ENCODE results near the gene TSPAN17.

TSPAN17 gene

GRCh38 chr5:176660530-176660859 lies 13.2 kb downstream of the TSPAN17 start:
- no peak for DNase-seq (ENCODE audit: low spot score)

DNA sequence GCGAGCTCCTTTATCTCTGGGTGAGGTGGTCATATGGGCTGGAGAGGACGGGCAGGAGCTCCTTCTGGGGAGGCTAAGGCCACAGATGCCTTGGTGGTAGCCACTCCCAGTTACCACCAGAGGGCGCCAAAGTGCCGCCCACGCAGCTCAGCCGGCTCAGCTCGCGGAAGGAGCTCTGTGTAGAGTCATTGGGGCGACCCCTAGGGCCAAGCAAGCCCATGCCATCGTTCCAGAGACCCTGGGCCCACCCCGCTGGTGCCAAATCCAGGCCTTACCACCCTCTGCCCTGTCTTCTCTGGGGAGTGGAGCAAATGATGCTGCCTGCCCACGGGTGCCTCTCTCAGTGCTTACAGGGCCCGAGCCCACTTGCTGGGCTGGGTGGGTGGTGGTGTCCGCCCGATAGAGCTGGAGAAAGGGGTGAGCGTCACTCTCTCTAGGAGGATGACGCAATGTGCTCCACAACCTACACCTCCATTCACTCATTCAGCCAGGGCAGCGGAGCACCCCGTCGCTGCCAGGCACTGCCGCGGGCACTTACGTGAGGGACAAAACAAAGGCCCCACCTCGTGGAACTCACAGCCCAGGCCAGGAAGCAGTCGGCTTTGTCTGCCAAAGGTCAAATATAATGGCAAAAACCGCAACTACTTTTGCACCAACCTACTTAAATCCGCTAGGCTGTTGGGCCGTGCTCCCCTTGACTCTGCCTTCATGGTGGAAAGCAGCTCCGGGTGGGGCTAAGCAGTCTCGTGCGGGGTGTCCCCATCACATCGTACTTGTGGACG lies 13.8 kb downstream of the TSPAN17 start:
- DNase-seq (ENCODE audit: low spot score), result peak; percentile 79

GRCh38 chr5:176661676-176662075 lies 14.4 kb downstream of the TSPAN17 start:
- no peak for DNase-seq (ENCODE audit: low spot score)

DNA sequence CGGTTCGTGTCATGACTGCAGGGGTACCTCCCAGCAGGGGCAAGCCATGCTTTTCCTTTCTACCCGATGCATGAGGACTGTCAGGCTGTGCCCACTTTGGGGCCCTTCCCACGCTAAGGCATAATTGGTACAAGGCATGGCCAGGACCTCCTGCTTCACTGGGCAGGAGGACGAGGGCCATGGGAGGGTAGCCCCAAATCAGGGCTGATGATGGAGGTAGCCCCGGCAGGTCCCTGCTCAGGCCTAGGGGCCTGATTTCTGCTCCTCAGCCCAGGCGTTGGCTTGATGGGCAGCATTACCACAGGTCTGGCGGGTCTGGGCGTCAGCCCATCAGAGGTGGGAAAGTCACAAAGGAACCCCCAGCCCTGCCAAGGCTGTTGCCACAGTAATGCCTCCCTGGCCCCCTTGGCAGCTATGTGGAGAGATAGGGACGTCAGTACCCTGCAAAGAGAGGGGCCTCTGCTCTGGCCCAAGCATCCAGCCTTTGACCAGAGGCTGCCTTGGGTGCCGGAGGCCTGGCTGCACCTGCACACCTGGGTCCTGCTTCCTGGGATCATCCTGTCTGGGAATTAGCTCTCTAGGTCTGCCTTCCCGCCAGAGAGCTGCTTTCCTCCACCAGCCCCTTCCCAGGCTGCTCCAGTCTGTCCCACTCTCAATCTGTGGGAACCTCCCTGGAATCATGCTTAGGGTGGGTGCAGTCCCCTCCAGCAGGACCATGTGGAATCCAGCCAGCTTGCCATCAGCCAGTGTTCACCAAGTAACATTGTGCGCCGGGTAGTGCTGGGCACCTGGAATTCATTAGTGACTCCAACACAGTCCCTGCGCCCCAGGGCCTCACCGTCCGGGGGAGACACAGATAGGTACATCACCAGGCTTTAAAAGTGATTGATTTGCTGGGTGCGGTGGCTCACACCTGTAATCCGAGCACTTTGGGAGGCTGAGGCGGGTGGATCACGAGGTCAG lies 15.4 kb downstream of the TSPAN17 start:
- DNase-seq (ENCODE audit: low spot score), result no peak

- DNase-seq (ENCODE audit: low spot score), result no peak
Measured at GRCh38 chr5:176663566-176663965, 16.3 kb downstream of the TSPAN17 start.

- DNase-seq (ENCODE audit: low spot score), result no peak
Measured at GRCh38 chr5:176664479-176664878, 17.2 kb downstream of the TSPAN17 start.

DNA sequence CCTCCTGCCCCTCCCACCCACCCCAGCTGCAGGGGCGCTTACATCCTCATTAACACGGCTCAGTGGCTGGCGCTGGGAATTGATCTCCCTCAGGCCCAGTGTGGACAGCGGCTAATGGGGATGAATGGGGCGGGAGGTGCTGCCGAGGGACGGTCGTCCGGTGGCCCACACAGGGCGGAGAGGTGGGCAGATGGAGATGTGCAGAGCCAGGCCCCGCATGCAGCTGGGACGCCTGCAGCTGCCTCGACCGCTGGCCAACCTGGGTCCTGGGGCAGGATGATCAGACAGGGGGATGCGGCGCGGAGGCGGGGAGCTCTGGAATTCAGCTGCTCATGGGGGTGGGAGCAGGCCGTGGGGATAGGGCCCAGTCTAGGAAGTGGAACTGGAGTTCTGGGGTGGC lies 17.6 kb downstream of the TSPAN17 start:
- DNase-seq (ENCODE audit: low spot score), result no peak

- DNase-seq (ENCODE audit: low spot score), result no peak
Measured at GRCh38 chr5:176665517-176665916, 18.2 kb downstream of the TSPAN17 start.

DNA sequence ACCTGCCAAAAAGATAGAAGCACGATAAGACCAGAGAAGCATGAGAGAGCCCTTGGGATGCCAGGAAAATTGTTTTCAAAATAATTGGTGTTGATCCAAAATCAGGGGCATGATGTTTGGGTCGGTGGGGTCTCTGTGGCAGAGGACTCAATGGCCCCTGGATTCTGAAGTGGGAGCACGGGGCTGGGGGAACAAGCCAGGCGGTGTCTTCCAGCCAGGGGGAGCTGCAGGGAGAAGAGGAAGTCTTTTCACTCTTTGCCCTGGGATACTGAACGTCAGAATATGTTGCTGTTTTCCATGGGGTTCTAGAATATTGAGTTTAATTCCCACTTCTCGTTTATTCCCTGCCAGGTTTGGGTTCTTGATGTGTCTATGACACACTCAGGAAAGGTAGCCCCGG lies 20.4 kb downstream of the TSPAN17 start:
- DNase-seq (ENCODE audit: low spot score), result no peak

- no peak for DNase-seq (ENCODE audit: low spot score)
Measured at GRCh38 chr5:176670449-176670848, 23.2 kb downstream of the TSPAN17 start.

- no peak for DNase-seq (ENCODE audit: low spot score)
Measured at GRCh38 chr5:176671399-176671798, 24.1 kb downstream of the TSPAN17 start.

- DNase-seq (ENCODE audit: low spot score), result no peak
Measured at GRCh38 chr5:176671890-176672747, 24.8 kb downstream of the TSPAN17 start.

DNA sequence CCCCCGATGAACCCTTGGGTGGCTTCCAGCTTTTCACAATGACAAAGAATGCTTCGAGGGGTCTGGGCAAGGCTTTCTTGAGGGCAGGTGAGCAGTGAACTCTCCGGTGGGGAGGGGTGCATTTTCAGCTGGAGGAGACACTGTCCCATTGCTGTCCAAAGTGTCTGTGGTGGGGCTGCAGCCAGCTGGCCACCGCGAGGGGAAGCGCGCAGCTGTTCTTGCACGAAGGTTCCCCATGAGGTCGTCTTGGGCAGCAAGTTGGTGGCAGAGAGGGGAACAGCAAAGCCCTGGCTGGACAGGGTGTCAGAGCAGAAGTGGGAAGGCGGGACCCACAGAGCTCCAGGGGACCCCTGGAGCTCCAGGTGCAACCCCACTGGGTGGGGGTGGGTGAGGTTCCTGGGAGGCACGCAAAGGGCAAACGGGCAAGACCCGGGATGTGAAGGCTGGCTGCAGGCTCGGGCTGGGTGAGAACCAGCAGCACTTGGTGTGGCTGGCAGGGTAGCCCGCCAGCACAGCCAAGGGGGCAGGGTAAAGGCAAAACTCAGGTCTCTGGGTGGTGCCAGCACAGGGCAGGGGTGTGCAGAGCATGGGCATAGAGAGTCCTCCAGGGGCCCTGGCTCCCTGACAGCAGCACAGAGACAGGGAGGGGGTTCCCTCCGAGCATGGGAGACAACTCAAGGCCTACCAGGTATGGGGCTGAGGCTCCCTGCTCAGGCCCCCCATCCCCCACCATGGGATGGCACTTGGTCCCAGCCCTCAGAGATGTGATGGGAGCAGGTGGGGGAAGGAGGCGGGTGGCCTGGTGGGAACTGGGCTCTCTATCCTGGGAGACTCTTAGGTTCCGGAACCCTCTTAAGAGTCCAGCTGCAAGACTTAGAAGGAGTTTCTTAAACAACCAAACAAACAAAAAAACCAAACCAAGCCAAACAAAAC lies 26.6 kb downstream of the TSPAN17 start:
- DNase-seq (ENCODE audit: low spot score), result no peak

GRCh38 chr5:176674799-176675198 lies 27.5 kb downstream of the TSPAN17 start:
- no peak for DNase-seq (ENCODE audit: low spot score)

GRCh38 chr5:176675676-176676360 lies 28.5 kb downstream of the TSPAN17 start:
- DNase-seq (ENCODE audit: low spot score), result no peak

GRCh38 chr5:176676361-176676824 lies 29.1 kb downstream of the TSPAN17 start:
- no peak for DNase-seq (ENCODE audit: low spot score)

DNA sequence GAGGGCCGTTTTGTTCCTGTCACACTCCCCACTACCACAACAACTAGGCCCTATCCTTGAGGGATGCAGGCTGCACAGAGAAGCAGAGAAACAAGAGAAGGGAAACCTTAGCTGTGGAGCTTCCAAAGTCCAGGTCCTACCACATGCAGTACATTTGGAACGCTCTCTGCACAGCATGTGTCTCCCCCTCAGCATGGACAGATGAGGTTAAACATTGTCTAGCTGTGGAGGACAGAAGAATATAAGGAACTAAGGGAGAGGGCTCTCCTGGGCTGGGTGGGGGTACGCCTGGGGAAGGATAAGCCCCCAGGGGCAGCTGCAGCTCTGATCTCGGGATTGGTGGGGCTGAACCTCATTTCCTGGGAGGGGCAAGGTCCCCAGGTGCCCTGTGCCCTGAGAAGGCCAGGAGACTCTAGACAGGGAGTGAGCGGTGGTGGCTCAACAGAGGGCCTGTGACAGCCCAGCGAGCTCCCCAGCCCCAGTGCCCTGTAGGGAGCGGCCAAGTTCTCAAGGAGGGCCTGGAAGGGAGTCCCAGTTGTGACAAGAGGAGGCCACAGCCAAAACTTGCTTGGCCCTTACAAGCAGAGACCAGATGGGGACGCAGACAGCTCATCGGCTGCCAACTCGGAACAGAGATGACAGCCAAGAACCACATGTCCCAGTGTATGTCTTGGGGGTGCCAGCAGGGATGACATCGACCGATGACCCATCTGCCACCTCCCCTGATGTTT lies 30.1 kb downstream of the TSPAN17 start:
- DNase-seq (ENCODE audit: low spot score), result no peak

DNA sequence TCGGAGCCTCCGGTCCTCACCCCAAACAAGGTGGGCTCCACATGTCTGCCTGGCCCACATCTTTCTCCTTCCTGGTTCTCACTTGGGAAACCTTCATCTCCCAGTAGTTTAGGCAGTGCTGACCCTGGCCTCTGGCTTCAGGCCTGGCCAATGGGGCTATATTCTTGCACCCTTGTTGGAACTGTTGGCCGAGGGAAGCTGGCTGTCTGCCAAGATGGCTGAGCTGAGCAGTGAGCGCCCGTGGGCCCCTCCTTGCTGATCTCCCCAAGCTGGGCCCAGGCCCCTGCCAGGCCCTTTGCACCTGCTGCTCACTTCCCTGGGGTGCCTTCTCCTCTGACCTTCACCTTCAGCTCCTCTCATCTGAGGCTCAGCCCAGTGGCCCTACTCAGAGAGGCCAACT lies 31.3 kb downstream of the TSPAN17 start:
- DNase-seq (ENCODE audit: low spot score), result no peak

DNA sequence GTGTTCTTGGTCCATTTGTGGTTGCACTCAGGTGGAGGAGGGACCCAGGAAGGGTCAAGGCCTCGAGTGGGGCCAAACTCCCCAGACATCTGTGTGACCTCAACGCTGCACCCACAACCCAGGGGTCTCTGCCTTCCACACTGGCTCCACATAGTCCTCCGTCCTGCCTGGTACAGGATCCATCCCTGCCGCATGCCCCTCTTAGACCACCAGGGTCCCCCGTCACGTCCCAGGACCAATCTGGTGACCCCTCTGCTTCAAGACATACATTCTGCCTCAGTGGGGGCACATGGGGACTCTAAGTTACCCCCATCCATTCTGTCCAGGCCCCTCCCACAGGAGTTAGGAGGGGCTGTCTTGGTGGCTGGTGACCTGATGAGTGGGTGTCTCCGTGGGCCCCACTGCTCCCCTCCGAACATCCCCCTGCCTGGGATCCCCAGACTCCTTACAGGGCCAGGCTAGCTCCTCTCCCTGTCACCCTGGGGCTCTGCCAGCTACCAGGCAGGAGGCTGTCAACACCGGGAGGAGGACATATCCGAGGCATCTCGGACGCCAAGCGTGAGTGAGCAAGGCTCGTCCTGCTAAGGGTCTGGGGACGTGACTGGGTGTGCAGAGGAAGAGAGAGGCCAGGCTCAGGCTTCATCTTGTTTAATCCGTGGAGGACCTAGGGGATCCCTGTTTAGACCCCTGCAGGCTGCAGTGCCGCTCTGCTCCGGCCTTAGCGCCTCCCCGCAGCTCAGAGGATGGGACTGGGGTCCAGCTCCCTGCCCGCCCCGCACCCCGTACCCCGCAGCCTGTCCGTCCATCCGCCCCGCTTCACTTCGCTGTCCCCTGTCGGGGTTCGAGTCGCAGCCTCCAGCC lies 32.3 kb downstream of the TSPAN17 start:
- no peak for DNase-seq (ENCODE audit: low spot score)

All from activated CD4-positive, alpha-beta T cell treated with anti-CD3 and anti-CD28 coated beads, Interleukin-2, Interleukin-4, amounts not matched to agents 100 ng/mL and 50 ng/mL, durations not matched to agents 16 hours and 8 hours (primary cell).